Liver (tissue), 5 donors: ENCODE data around the gene HOXB2. TPM values are rescaled to one million over a fixed set of nuclear protein-coding genes. Genes with fewer than 3 reads are reported as not detected.

Experiments used
- CTCF ChIP-seq: fragments of 150-350 bp; IDR thresholded peaks from 2 replicates; pipeline ENCODE4 v1.5.1; 2017; ENCODE audit warnings: improper control_type of control experiment, low read depth, low read length; ENCODE audit not compliant: missing input control
- EGR1 ChIP-seq, 2 donors: IDR thresholded peaks; 2 replicates each; pipeline ENCODE4 v1.6.1; 2016 to 2018; ENCODE audit warnings: antibody characterized with exemption in 2 of 2, low read depth in 2 of 2
- FOXA1 ChIP-seq: IDR thresholded peaks from 2 replicates; pipeline ENCODE4 v1.6.1; 2016; ENCODE audit warnings: antibody characterized with exemption
- JUND ChIP-seq, 2 donors: IDR thresholded peaks; 2 replicates each; pipeline ENCODE4 v1.6.1; 2016; ENCODE audit warnings: antibody characterized with exemption in 2 of 2
- NR2F2 ChIP-seq: IDR thresholded peaks from 2 replicates; pipeline ENCODE4 v1.6.1; 2016; ENCODE audit warnings: antibody characterized with exemption
- RAD21 ChIP-seq, 2 donors: IDR thresholded peaks; 2 replicates each; pipeline ENCODE4 v1.6.1; 2016; ENCODE audit warnings: antibody characterized with exemption in 2 of 2, mild to moderate bottlenecking in 2 of 2
- RXRA ChIP-seq, 2 donors: IDR thresholded peaks; 2 replicates each; pipeline ENCODE4 v1.6.1; 2017 to 2018; ENCODE audit warnings: antibody characterized with exemption in 2 of 2, mild to moderate bottlenecking in 1 of 2
- polyA plus RNA-seq, 2 donors: library from polyadenylated mRNA; stranded (reverse) in 1 of 2; unstranded in 1 of 2; fragments of 200-250 nt in 1 of 2; fragments of >200 nt in 1 of 2; fragmentation: Nextera tagmentation in 1 of 2; extraction: Ambion mirVana in 1 of 2; gene quantifications; one replicate each; pipeline versions ENCODE4 v1.2.1 to v1.2.3, GENCODE V29; 2013 to 2015
- total RNA-seq, 2 donors: library from RNA; depleted of rRNA; stranded (reverse); fragments of >200 nt; gene quantifications; one replicate each; pipeline ENCODE4 v1.2.3, GENCODE V29; 2014
- donor health status: healthy.
- donor health status: healthy.
- donor health status: healthy.

HOXB2 gene
- total and polyA plus RNA-seq, 4 donors, result 0.67 to 2.5 (median 1.8) TPM

- TF ChIP-seq CTCF, result no peak
- TF ChIP-seq FOXA1, result no peak
- TF ChIP-seq JUND (IDR thresholded peaks at IDR 0.05), result no peak
- no peak for TF ChIP-seq EGR1 (IDR thresholded peaks at IDR 0.05; ENCODE audit: low read depth in 2 of 2)
- TF ChIP-seq NR2F2, result no peak
- no peak for TF ChIP-seq RAD21 (IDR thresholded peaks at IDR 0.05)
- no peak for TF ChIP-seq RXRA (IDR thresholded peaks at IDR 0.05)
Observed at GRCh38 chr17:48494335-48494734, 50.6 kb downstream of the HOXB2 start (continued).

Other genes with a start within 250 kb of the HOXB2 start
- 1 to 10 TPM; 2.5 to 7.2 TPM for gene SKAP1, start 114.9 kb downstream of the HOXB2 start, total RNA-seq
- gene SKAP1, start 114.9 kb downstream of the HOXB2 start, polyA plus RNA-seq, result 10 to 100 TPM; 15.4 to 20.8 TPM
- not detected for gene HOXB1, start 14.1 kb downstream of the HOXB2 start, total RNA-seq
- not detected for gene HOXB1, start 14.1 kb downstream of the HOXB2 start, polyA plus RNA-seq
- gene HOXB4, start 33.2 kb upstream of the HOXB2 start, total RNA-seq, result under 1 TPM; 0.65 to 0.75 TPM
- gene HOXB4, start 33.2 kb upstream of the HOXB2 start, polyA plus RNA-seq, result under 1 TPM; 0.19 to 0.35 TPM
- gene HOXB3, start 45.1 kb upstream of the HOXB2 start, total RNA-seq, result 1 to 10 TPM in 1 of 2 donors, under 1 TPM in 1; 0.75 to 2.2 TPM
- 1 to 10 TPM; 1.0 to 1.3 TPM for gene HOXB3, start 45.1 kb upstream of the HOXB2 start, polyA plus RNA-seq
- gene HOXB5, start 48.7 kb upstream of the HOXB2 start, total RNA-seq, result under 1 TPM in 1 of 2 donors, not detected in 1; 0.08 TPM
- under 1 TPM; 0.36 to 0.38 TPM for gene HOXB5, start 48.7 kb upstream of the HOXB2 start, polyA plus RNA-seq
- gene HOXB6, start 59.9 kb upstream of the HOXB2 start, total RNA-seq, result under 1 TPM; 0.17 to 0.33 TPM
- 1 to 10 TPM in 1 of 2 donors, under 1 TPM in 1; 0.58 to 1.1 TPM for gene HOXB6, start 59.9 kb upstream of the HOXB2 start, polyA plus RNA-seq
- gene HOXB7, start 65.9 kb upstream of the HOXB2 start, total RNA-seq, result under 1 TPM; 0.08 to 0.28 TPM
- gene HOXB7, start 65.9 kb upstream of the HOXB2 start, polyA plus RNA-seq, result under 1 TPM; 0.26 to 0.31 TPM
- not detected for gene HOXB8, start 70.2 kb upstream of the HOXB2 start, total RNA-seq
- not detected for gene HOXB8, start 70.2 kb upstream of the HOXB2 start, polyA plus RNA-seq
- gene HOXB9, start 81.2 kb upstream of the HOXB2 start, total RNA-seq, result not detected
- not detected for gene HOXB9, start 81.2 kb upstream of the HOXB2 start, polyA plus RNA-seq
- not detected for gene PRAC1, start 177.4 kb upstream of the HOXB2 start, total RNA-seq
- not detected for gene PRAC1, start 177.4 kb upstream of the HOXB2 start, polyA plus RNA-seq
- not detected for gene PRAC2, start 178.1 kb upstream of the HOXB2 start, total RNA-seq
- gene PRAC2, start 178.1 kb upstream of the HOXB2 start, polyA plus RNA-seq, result not detected
- not detected for gene HOXB13, start 183.6 kb upstream of the HOXB2 start, total RNA-seq
- not detected for gene HOXB13, start 183.6 kb upstream of the HOXB2 start, polyA plus RNA-seq